HepG2 (cell line): Measurements from ENCODE around the gene FRMPD2. TPM values are rescaled to one million over a fixed set of nuclear protein-coding genes. Genes with fewer than 3 reads are reported as not detected.

Experiments used
- ATAC-seq: fragments of 200-7000 bp; cut with Tn5 transposase; 3 replicates; pipeline ENCODE4 v1.9.1; 2020; ENCODE audit warnings: mild to moderate bottlenecking, moderate library complexity
- BruUV-seq: library from RNA; stranded (reverse); fragments of 400-500 nt; replicated peaks from 2 replicates; lab custom pipeline; 2021; lab: Mats Ljungman, UMichigan
- CTCF ChIA-PET: fragments of 300-600 bp; formaldehyde crosslinking; extraction: SDS; loops from one replicate; lab custom pipeline; 2021; ENCODE audit warnings: low total read pairs, inconsistent platforms, low intra/inter-chr PET ratio; lab: Yijun Ruan, JAX
- POLR2A ChIA-PET: fragments of 350-600 bp; sonication (Branson Sonifier 250); formaldehyde crosslinking; loops from one replicate; lab custom pipeline; 2020; ENCODE audit warnings: antibody characterized with exemption, inconsistent platforms; lab: Yijun Ruan, JAX
- DNase-seq: peaks from one replicate; pipeline ENCODE4 v3.0.0-alpha.2; 2015; ENCODE audit warnings: low spot score
- FAIRE-seq: peaks from 3 replicates; lab custom pipeline; 2011; peaks lifted over from hg19 to GRCh38; lab: Jason Lieb, UNC
- H2AFZ ChIP-seq: one replicate; pipeline ENCODE4 v1.6.1; 2011; ENCODE audit warnings: low read length, inconsistent platforms
- H3K27ac ChIP-seq: fragments of 300-600 bp; 3 replicates; pipeline ENCODE4 v1.8.0; 2011; ENCODE audit warnings: mixed run types, mild to moderate bottlenecking, mixed read lengths, low read length, inconsistent platforms; ENCODE audit not compliant: insufficient read depth; ENCODE audit errors: extremely low read length
- H3K27me3 ChIP-seq, 2 experiments: fragments of 200-600 bp in 1 of 2; 2 replicates in 1 of 2; 3 replicates in 1 of 2; pipeline versions ENCODE4 v1.6.0 to v1.8.0; 2011; ENCODE audit warnings: low read length in 2 of 2, mild to moderate bottlenecking in 2 of 2, moderate library complexity in 2 of 2, inconsistent platforms in 1 of 2; ENCODE audit not compliant: insufficient read depth in 2 of 2, control insufficient read depth in 1 of 2
- H3K36me3 ChIP-seq, 2 experiments: fragments of 200-600 bp in 1 of 2; replicated peaks in 1 of 2; 2 replicates in 1 of 2; 3 replicates in 1 of 2; pipeline versions ENCODE4 v1.5.1 to v1.8.0; 2011; ENCODE audit warnings: low read length in 2 of 2, inconsistent platforms in 1 of 2; ENCODE audit not compliant: insufficient read depth in 2 of 2, control insufficient read depth in 1 of 2
- H3K4me1 ChIP-seq: 2 replicates; pipeline ENCODE4 v1.5.1; 2012; ENCODE audit warnings: low read length, inconsistent platforms; ENCODE audit not compliant: insufficient read depth
- H3K4me2 ChIP-seq: 2 replicates; pipeline ENCODE4 v1.6.0; 2011; ENCODE audit warnings: low read depth, low read length, inconsistent platforms
- H3K4me3 ChIP-seq, 3 experiments: fragments of 200-600 bp in 1 of 3; sonication (generic), shearing (Covaris generic) in 1 of 3; replicated peaks in 1 of 3; 2 replicates each; pipeline ENCODE4 v1.5.1; 2011 to 2016; ENCODE audit warnings: low read length in 3 of 3, inconsistent platforms in 2 of 3, low read depth in 2 of 3, mild to moderate bottlenecking in 2 of 3, control low read depth in 1 of 3, mixed read lengths in 1 of 3; ENCODE audit not compliant: insufficient read depth in 1 of 3
- H3K79me2 ChIP-seq: one replicate; pipeline ENCODE4 v1.6.1; 2011; ENCODE audit warnings: low read length, inconsistent platforms; ENCODE audit not compliant: insufficient read depth
- H3K9ac ChIP-seq: 2 replicates; pipeline ENCODE4 v1.6.0; 2011; ENCODE audit warnings: mild to moderate bottlenecking, low read depth, low read length, inconsistent platforms; ENCODE audit not compliant: insufficient read depth
- H3K9me3 ChIP-seq: 2 replicates; pipeline ENCODE4 v1.5.1; 2012; ENCODE audit warnings: mild to moderate bottlenecking, low read length
- H4K20me1 ChIP-seq: 2 replicates; pipeline ENCODE4 v1.6.0; 2011; ENCODE audit warnings: inconsistent platforms, mild to moderate bottlenecking, low read length, moderate library complexity; ENCODE audit not compliant: insufficient read depth
- ADNP ChIP-seq: sonication (generic); formaldehyde crosslinking; IDR thresholded peaks from 2 replicates; pipeline ENCODE4 v1.4.0; 2020; ENCODE audit warnings: missing genetic modification reagents
- ARHGAP35 ChIP-seq: sonication (generic); formaldehyde crosslinking; IDR thresholded peaks from 2 replicates; pipeline ENCODE4 v1.9.0; 2022; ENCODE audit warnings: mild to moderate bottlenecking, inconsistent platforms, moderate library complexity, missing genetic modification reagents, borderline replicate concordance
- ATF1 ChIP-seq: IDR thresholded peaks from 2 replicates; pipeline ENCODE4 v1.6.1; 2016; ENCODE audit warnings: mild to moderate bottlenecking, control low read depth
- CC2D1A ChIP-seq: sonication (generic); formaldehyde crosslinking; IDR thresholded peaks from 2 replicates; pipeline ENCODE4 v1.8.1; 2023; ENCODE audit warnings: mild to moderate bottlenecking, missing genetic modification reagents
- CCAR2 ChIP-seq: fragments of 200-400 bp; formaldehyde crosslinking; optimal IDR thresholded peaks from 2 replicates; pipeline ENCODE3; 2018; ENCODE audit warnings: low read depth, mild to moderate bottlenecking, low read length, moderate library complexity
- ETV5 ChIP-seq: IDR thresholded peaks from 2 replicates; pipeline ENCODE4 v1.6.1; 2018; ENCODE audit warnings: missing biosample characterization, missing genetic modification reagents, inconsistent platforms, borderline replicate concordance
- GRHL1 ChIP-seq: sonication (generic); formaldehyde crosslinking; conservative IDR thresholded peaks from 2 replicates; pipeline ENCODE4 v1.8.0; 2022; ENCODE audit warnings: missing genetic modification reagents
- HHEX ChIP-seq: IDR thresholded peaks from 2 replicates; pipeline ENCODE4 v1.6.1; 2016; ENCODE audit warnings: control low read depth
- ISX ChIP-seq: sonication (generic); formaldehyde crosslinking; conservative IDR thresholded peaks from 2 replicates; pipeline ENCODE4 v1.5.0; 2020; ENCODE audit warnings: missing genetic modification reagents
- KDM3A ChIP-seq: IDR thresholded peaks from 2 replicates; pipeline ENCODE4 v1.6.1; 2018; ENCODE audit warnings: low read depth, missing compliant biosample characterization
- MTF2 ChIP-seq: sonication (generic); formaldehyde crosslinking; IDR thresholded peaks from 2 replicates; pipeline ENCODE4 v1.5.0; 2020; ENCODE audit warnings: missing genetic modification reagents, borderline replicate concordance
- NFE2L1 ChIP-seq: sonication (generic); formaldehyde crosslinking; IDR thresholded peaks from 2 replicates; pipeline ENCODE4 v1.4.0; 2020; ENCODE audit warnings: missing genetic modification reagents, mild to moderate bottlenecking, borderline replicate concordance
- NFKBIZ ChIP-seq: IDR thresholded peaks from 2 replicates; pipeline ENCODE4 v1.6.1; 2018; ENCODE audit warnings: missing genetic modification reagents, missing compliant biosample characterization
- NR0B2 ChIP-seq: sonication (generic); formaldehyde crosslinking; IDR thresholded peaks from 2 replicates; pipeline ENCODE4 v1.4.0; 2020; ENCODE audit warnings: mild to moderate bottlenecking, missing genetic modification reagents
- SP1 ChIP-seq, 2 experiments: fragments of 450-650 bp in 1 of 2; sonication (generic) in 1 of 2; formaldehyde crosslinking in 1 of 2; IDR thresholded peaks; 2 replicates each; pipeline versions ENCODE4 v1.4.0 to v1.6.1; 2016 to 2020; ENCODE audit warnings: missing genetic modification reagents in 1 of 2
- TP53 ChIP-seq: sonication (generic); formaldehyde crosslinking; conservative IDR thresholded peaks from 2 replicates; pipeline ENCODE4 v1.4.0; 2020; ENCODE audit warnings: missing genetic modification reagents
- ZKSCAN8 ChIP-seq: IDR thresholded peaks from 2 replicates; pipeline ENCODE4 v1.6.1; 2016; ENCODE audit warnings: borderline replicate concordance, missing genetic modification reagents, missing compliant biosample characterization
- ZNF234 ChIP-seq: sonication (generic); formaldehyde crosslinking; conservative IDR thresholded peaks from 2 replicates; pipeline ENCODE4 v1.5.1; 2020; ENCODE audit warnings: mild to moderate bottlenecking, missing genetic modification reagents
- ZNF607 ChIP-seq: sonication (generic); formaldehyde crosslinking; IDR thresholded peaks from 2 replicates; pipeline ENCODE4 v1.5.1; 2020; ENCODE audit warnings: missing genetic modification reagents, mild to moderate bottlenecking, borderline replicate concordance
- ZNF766 ChIP-seq: sonication (generic); formaldehyde crosslinking; IDR thresholded peaks from 2 replicates; pipeline ENCODE4 v1.5.0; 2020; ENCODE audit warnings: missing genetic modification reagents, borderline replicate concordance
- WGBS: methylation state at CpG from one replicate; pipeline ENCODE4 v1.1.6; 2017; ENCODE audit warnings: low lambda C conversion rate; 5-methylcytosine and 5-hydroxymethylcytosine counted together
- in situ Hi-C: cut with HindIII; loops from 2 replicates; pipeline ENCODE4 v1.10.0; 2017; ENCODE audit warnings: low pct_unique_long_range_greater_than_20kb; ENCODE audit not compliant: extremely low pct_ligation_motif_present
- intact Hi-C: fragments of 100-400 bp; cut with micrococcal nuclease; formaldehyde crosslinking; loops from one replicate; pipeline ENCODE4 v1.10.0; 2022; ENCODE audit not compliant: unreplicated experiment
- polyA plus RNA-seq, 8 experiments: library from polyadenylated mRNA; depleted of rRNA in 3 of 8; stranded (reverse) in 7 of 8; unstranded in 1 of 8; fragments of >200 nt; fragmentation: Illumina TruSeq in 4 of 8; extraction: Trizol in 4 of 8; gene quantifications; 2 replicates each; pipeline versions ENCODE4 v1.2.1 to v1.2.3, GENCODE V29; 2011 to 2016; ENCODE audit warnings: low read depth in 4 of 8, missing spikeins in 1 of 8, mixed read lengths in 1 of 8; ENCODE audit not compliant: insufficient read depth in 1 of 8
- total RNA-seq, 5 experiments: library from RNA; depleted of rRNA; stranded (reverse); fragments of >200 nt; fragmentation: Illumina TruSeq; extraction: Trizol; gene quantifications; 2 replicates each; pipeline ENCODE4 v1.2.3, GENCODE V29; 2016; ENCODE audit warnings: low read depth in 1 of 5

The FRMPD2 gene
- total and polyA plus RNA-seq, 2 of the 13 experiments (the other 11 are each of a cell fraction or from before 2014, with no cell fraction given) = 0.45 to 1.3 TPM

GRCh38 chr10:48195803-48196202, 78.7 kb downstream of the FRMPD2 start:
- 57% methylated on average over 2 of the region's 2 CpGs for WGBS
- in situ Hi-C loops = no loop called here
- TF ChIP-seq ISX (CRISPR knock-in tag) = no peak
- TF ChIP-seq ZNF766 (CRISPR knock-in tag) = no peak
- no peak for TF ChIP-seq ATF1
- no peak for TF ChIP-seq ARHGAP35 (CRISPR knock-in tag)
- TF ChIP-seq KDM3A (CRISPR knock-in tag) = no peak
- TF ChIP-seq CC2D1A (CRISPR knock-in tag) = no peak
- no peak for TF ChIP-seq NR0B2 (CRISPR knock-in tag)
- no peak for TF ChIP-seq ZKSCAN8 (CRISPR knock-in tag)
- TF ChIP-seq NFE2L1 (CRISPR knock-in tag) = no peak
- TF ChIP-seq HHEX = no peak
- no peak for TF ChIP-seq CCAR2
- no peak for TF ChIP-seq GRHL1 (CRISPR knock-in tag)
- TF ChIP-seq TP53 (CRISPR knock-in tag) = no peak
- TF ChIP-seq ETV5 (CRISPR knock-in tag) = no peak
- TF ChIP-seq NFKBIZ (CRISPR knock-in tag) = no peak
- no peak for TF ChIP-seq MTF2
- no peak for TF ChIP-seq ZNF234 (CRISPR knock-in tag)
- TF ChIP-seq ADNP (CRISPR knock-in tag) = no peak
- TF ChIP-seq SP1 (IDR thresholded peaks at IDR 0.05) = no peak
- TF ChIP-seq SP1 (CRISPR knock-in tag; IDR thresholded peaks at IDR 0.05) = no peak
- TF ChIP-seq ZNF607 (CRISPR knock-in tag) = no peak
- TF ChIP-seq, all 625 proteins: peak for 0
- Histone ChIP-seq H4K20me1 (no peaks in the 10 kb centered on the region), H3K27me3 (no peaks in the 10 kb centered on the region), H3K9ac (no peak overlapping the region), H3K4me1 (peaks cover 14% of the 10 kb centered on the region), H3K4me3 (no peak overlapping the region), H3K79me2 (no peaks in the 10 kb centered on the region), H3K4me2 (no peak overlapping the region), H3K9me3 (no peaks in the 10 kb centered on the region), H2AFZ (no peak overlapping the region), H3K36me3 (no peaks in the 10 kb centered on the region), H3K27ac (no peak overlapping the region)
- CTCF ChIA-PET = no interaction called here
- FAIRE-seq (no peak), DNase-seq (no peak), ATAC-seq (no peak)
- POLR2A ChIA-PET = no interaction called here
- no TSS peak for BruUV-seq
- intact Hi-C loops = no loop called here
